Mesenteric fat pad (tissue), 1 donor: ENCODE measurements around the gene RANBP2. TPM values are rescaled to one million over a fixed set of nuclear protein-coding genes. Genes with fewer than 3 reads are reported as not detected.
"Not testable (repeated sequence)": the region's sequence is repeated elsewhere in the genome, so short reads cannot be mapped to it uniquely, and the experiment has no call there.

ENCODE experiments used
- DNase-seq: peaks from one replicate; pipeline ENCODE4 v3.0.0-alpha.2; 2020; ENCODE audit warnings: low spot score
- long read RNA-seq: library from polyadenylated mRNA; unstranded; transcript quantifications from one replicate; pipeline ENCODE4 v2.0.0, GENCODE V29; 2020
- total RNA-seq: library from RNA; stranded (reverse); fragmentation: NEBNext Ultra II Directional; extraction: Animal tissue kit (Norgen Biotek cat#: 25700); gene quantifications from one replicate; pipeline ENCODE4 v1.2.1, GENCODE V29; 2021
- donor health status: DM: yes; HTN: yes; CAD: no.

The RANBP2 gene
- total RNA-seq: 84.8 TPM
- long read RNA-seq, partial matches to known transcripts: 28 of 47 reads
- long read RNA-seq, other reads (novel, unspliced or antisense): 19 of 47 reads

DNA sequence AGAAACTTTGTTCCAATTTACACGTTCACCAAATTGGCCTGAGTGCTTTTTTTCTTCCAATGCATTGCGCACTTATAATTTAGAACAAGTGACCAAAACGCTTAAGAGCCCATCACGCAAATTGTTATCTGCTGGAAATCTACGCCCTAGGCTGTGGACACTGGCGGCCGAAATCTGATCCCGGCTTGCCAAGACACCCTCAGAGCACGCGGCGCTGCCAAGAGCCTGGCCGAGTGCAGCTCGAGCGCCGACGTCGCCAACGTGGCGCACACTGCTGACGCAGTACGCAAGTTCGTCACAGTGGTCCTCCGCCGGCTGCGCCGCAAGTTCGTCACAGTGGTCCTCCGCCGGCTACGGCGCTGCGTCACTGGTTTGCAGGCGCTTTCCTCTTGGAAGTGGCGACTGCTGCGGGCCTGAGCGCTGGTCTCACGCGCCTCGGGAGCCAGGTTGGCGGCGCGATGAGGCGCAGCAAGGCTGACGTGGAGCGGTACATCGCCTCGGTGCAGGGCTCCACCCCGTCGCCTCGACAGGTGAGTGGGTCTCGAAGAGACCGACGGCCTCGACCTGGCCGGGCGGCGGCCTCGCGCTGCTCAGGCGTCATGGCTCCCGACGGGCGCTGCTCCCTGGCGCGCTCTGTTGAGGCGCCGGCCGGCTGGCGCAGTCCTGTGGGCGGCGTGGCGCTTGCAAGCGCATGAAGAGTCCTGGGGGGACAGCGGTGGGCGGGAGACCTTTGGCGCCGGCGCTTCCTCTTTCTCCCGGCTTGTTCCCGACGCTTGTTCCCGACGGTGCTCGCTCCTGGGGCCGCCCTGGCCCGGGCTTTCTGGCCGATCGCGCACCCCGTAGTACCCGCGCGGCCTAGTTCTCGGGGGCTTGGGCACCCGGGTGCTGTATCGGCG, at the start of gene RANBP2:
Gene RANBP2 (plus strand): TSS at position 334 of the 896 bp plus-strand sequence. CDS start 125 bp downstream, at position 459.
- DNase-seq: peak; percentile 98

DNA sequence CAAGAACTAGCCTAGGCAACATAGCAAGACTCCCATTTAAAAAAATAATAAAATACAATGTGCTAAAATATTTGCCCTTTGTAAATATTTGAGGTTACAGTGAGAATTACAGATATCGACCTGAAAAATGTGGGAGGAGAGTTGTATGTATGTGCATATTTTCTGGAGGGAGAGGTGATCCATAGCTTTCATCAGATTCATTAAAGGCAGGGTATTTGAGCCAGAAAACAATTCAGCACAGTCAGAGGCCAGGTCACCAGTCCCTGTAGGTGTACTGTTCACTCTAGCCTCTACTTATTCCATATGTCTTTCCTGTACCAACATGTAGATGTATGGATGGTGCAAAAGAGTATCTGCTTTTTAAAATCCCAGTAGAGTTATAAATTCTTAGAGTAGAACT, 49.0 kb upstream of the RANBP2 start:
- not testable (repeated sequence) for DNase-seq

- not testable (repeated sequence) for DNase-seq
Measured at GRCh38 chr2:108672200-108672805, 47.0 kb upstream of the RANBP2 start.

GRCh38 chr2:108676522-108676921, 42.8 kb upstream of the RANBP2 start:
- not testable (repeated sequence) for DNase-seq

DNA sequence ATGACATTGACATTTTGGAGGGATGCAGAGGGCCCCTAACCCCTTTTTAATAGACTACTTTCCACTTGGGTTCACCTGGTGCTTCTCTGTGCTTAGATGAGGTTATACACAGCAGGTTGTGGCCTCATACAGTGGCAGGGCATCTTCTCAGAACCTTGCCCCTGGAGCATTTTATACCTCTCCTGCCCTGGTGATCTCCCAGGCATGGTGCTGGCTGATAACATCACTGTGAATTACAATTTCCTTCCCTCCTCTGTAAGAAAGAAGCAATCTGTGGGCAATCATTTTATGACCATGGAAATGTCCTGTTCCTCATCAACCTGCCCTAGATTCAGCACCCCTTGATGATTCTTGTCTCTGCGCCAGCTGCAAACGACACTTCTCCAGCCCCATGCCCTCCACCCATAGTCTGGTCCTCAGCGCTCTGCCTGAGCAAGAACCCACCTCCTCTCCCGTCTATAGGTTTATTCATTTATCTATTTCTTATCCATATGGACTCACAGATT, 42.0 kb upstream of the RANBP2 start:
- DNase-seq: not testable (repeated sequence)

DNA sequence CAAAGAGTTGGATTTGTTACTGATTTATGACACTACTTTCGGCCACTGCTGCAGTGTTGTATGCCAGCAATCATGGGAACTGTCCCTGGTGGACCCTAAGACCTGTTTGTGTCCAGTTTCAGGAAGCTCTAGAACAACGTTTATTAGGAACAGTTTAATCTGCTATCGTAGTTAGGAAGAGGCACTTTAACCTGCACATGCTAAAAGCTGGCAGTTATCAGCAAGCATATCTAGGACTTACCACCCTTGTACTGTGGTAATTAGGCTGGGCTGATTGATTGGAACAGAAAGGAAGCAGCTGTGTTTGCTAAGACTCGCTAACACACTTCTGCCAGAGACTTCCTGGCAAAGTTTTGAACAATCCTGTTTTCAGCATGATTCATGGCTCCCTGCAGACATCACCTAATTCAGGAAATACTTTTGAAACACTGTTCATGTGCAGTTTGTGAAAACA, 41.1 kb upstream of the RANBP2 start:
- not testable (repeated sequence) for DNase-seq

DNA sequence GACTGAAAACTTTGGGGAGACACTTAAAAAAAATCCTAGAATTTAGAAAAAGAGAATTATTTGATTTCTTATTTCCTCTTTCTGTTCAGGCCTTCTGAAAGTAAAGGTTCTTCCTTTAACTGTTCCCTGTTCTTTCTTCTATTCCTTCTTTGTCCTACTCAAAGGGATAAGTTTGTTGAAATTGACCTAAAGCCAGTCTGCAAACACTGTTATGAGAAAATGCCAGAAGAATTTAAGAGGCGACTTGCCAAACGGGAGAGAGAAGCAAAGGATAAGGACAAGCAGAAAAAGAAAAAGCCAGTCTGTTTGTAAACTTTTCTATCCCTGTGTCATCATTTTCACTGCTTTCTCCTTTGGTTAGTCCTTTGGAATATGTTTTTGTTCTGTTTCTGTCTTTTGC, 38.5 kb upstream of the RANBP2 start:
- DNase-seq: not testable (repeated sequence)

DNA sequence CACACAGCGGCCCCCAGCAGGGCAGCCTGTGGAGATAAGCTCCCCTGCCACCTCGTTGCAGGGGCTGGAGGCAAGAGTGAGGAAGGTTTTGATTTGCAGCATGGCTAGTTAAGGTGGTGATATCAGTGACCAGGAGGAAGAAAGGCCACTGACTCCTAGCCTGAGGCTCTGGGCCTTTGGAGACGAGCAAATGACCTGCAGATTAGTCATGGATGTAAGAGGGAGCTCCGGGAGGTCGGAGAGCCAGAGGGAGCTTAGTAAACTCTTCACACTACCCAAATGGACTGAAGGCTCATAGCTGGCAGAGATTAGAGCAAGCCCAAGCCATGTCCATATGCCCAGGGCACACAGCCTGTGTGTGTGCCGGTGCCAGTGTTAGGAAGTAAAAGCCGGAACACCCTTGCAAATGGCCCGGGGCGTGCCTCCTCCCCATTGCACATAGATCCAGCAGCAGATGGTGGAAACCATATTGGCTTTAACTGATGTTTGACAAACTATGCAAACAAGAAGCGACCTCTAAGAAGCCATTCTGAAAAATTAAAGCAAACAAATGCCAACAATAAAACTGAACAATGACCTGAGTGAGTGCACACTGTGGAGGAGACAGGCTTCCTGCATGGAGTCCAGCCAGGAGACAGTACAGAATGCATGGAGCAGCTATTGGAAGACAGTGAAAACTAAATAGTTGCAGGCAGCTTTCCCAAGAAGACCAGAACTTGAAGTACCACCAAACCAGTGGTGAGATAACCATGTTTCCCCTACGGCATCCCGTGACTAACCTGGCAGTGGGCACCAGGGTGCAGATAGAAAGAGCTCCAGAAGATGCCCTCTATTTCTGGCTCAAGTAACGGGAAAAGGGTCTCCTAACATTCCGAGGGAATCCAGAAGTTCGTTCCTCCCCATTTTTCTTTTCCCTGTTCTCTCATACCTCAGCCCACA, 30.2 kb upstream of the RANBP2 start:
- not testable (repeated sequence) for DNase-seq

GRCh38 chr2:108690001-108690400, 29.3 kb upstream of the RANBP2 start:
- DNase-seq: not testable (repeated sequence)

DNA sequence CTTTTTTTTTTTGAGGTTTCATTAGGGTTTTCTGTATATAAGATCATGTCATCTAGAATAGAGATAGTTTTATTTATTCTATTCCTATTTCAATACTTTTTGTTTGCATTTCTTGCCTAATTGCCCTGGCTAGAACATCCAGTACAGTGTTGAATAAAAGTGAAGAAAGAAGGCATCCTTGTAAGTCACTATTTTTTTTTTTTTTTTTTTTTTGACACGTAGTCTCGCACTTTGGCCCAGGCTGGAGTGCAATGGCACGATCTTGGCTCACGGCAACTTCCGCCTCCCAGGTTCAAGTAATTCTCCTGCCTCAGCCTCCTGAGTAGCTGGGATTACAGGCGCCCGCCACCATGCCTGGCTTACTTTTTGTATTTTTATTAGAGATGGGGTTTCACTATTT, 27.8 kb upstream of the RANBP2 start:
- DNase-seq: no peak

DNA sequence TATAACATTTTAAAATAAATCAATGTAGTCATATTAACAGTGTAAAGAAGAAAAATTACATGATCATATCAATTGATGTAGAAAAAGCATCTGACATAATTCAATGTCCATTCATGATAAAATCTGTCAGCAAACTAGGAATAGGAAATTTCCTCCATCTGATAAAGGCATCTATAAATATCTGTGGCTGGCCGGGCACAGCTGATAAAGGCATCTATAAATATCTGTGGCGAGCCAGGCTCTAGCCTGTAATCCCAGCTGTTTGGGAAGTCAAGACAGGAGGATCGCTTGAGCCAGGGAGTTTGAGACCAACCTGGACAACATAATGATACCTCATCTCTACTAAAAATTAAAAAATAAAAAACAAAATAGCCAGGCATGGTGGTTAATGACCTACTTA, 18.1 kb upstream of the RANBP2 start:
- no peak for DNase-seq

GRCh38 chr2:108701806-108702205, 17.5 kb upstream of the RANBP2 start:
- no peak for DNase-seq

DNA sequence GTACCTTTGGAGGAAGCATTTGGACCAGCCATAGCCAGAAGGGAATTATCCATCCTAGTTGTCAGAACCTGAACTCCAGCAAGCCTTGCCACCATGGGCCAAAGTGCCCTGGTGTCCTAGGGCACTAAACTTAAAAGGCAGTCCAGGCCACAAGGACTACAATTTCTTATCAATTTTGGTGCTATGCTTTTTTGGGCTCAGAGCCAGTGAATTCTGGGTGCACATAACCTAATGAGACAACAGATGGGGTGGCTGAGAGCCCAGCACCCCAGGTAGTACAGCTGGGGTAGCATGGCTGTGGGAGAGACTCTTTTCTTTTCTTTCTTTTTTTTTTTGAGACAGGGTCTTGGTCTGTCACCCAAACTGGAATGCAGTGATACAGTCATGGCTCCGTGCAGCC, 14.4 kb upstream of the RANBP2 start:
- DNase-seq: no peak

GRCh38 chr2:108707300-108707699, 12.0 kb upstream of the RANBP2 start:
- DNase-seq: no peak

- DNase-seq: not testable (repeated sequence)
Measured at GRCh38 chr2:108716971-108717370, 2.3 kb upstream of the RANBP2 start.

DNA sequence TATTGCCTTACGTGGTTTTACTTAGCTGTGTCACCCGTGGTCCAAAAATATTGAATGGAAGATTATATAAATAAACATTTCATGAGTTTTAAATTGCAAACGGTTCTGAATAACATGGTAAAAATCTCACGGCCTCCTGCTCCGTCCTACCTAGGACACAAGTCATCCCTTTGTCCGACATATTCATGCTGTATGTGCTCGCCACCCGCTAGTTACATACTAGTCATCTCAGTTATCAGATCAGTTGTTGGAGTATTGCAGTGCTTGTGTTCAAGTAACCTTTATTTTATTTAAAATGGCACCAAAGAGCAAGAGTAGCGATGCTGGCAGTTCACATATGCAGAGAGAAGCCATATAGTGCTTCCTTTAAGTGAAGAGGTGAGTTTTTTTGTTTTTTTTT, 6.8 kb downstream of the RANBP2 start:
- DNase-seq: not testable (repeated sequence)

DNA sequence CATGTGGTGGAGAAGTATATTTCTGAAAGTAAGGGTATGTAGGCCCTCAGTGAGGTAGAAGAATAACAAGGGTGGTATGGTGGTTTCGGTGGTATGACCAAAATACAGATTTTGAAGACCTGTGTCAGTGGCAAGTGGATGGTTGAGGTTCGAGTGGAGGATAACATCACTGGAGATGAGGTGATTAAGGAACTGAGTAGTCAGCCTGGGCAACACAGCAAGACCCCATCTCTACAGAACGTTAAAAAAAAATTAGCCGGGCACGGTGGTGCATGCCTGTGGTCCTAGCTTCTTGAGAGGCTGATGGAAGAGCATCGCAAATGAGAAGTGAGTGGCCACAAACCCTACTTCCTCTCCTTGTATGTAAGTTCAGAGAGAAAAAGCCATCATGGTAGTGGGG, 15.4 kb downstream of the RANBP2 start:
- not testable (repeated sequence) for DNase-seq

DNA sequence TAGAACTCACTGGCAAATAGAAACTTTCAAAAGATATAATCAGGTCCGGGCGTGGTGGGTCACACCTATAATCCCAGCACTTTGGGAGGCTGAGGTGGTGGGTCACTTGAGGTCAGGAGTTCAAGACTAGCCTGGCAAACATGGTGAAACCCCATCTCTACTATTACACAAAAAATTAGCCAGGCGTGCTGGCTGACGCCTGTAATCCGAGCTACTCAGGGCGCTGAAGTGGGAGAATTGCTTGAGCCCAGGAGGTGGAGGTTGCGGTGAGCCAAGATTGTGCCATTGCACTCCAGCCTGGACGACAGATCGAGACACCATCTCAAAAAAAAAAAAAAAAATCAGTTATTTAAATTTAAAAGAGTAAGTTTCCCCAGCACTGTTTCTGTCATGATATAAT, 38.7 kb downstream of the RANBP2 start:
- DNase-seq: not testable (repeated sequence)

- DNase-seq: not testable (repeated sequence)
Measured at GRCh38 chr2:108762618-108763017, 43.3 kb downstream of the RANBP2 start.

DNA sequence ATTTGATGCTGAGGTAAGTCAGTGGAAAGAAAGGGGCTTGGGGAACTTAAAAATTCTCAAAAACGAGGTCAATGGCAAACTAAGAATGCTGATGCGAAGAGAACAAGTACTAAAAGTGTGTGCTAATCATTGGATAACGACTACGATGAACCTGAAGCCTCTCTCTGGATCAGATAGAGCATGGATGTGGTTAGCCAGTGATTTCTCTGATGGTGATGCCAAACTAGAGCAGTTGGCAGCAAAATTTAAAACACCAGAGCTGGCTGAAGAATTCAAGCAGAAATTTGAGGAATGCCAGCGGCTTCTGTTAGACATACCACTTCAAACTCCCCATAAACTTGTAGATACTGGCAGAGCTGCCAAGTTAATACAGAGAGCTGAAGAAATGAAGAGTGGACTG, 47.4 kb downstream of the RANBP2 start:
- not testable (repeated sequence) for DNase-seq

- DNase-seq: not testable (repeated sequence)
Measured at GRCh38 chr2:108767859-108768258, 48.6 kb downstream of the RANBP2 start.
